Lung (tissue), 12 donors: Measurements from ENCODE around the gene RNF214. TPM values are rescaled to one million over a fixed set of nuclear protein-coding genes. Genes with fewer than 3 reads are reported as not detected.

Experiments
- ATAC-seq: fragments of 200-7000 bp; cut with Tn5 transposase; one replicate; pipeline ENCODE4 v1.9.1; 2020; ENCODE audit warnings: moderate number of reproducible peaks; ENCODE audit not compliant: insufficient read depth, low FRiP score
- DNase-seq, 3 donors: peaks; one replicate each; pipeline ENCODE4 v3.0.0-alpha.2; 2013 to 2017
- H3K27ac ChIP-seq, 2 donors: one replicate each; pipeline ENCODE4 v1.5.1; 2013; ENCODE audit warnings: mild to moderate bottlenecking in 2 of 2, moderate library complexity in 2 of 2, control low read depth in 1 of 2, inconsistent platforms in 1 of 2, low read depth in 1 of 2, low read length in 1 of 2
- H3K27me3 ChIP-seq, 3 donors: one replicate each; pipeline ENCODE4 v1.5.1; 2013; ENCODE audit warnings: low read length in 2 of 3; ENCODE audit not compliant: control insufficient read depth in 3 of 3, insufficient read depth in 3 of 3
- H3K36me3 ChIP-seq, 4 donors: one replicate each; pipeline ENCODE4 v1.5.1; 2013; ENCODE audit warnings: low read length in 4 of 4, mild to moderate bottlenecking in 1 of 4, moderate library complexity in 1 of 4; ENCODE audit not compliant: control insufficient read depth in 4 of 4, insufficient read depth in 4 of 4
- H3K4me1 ChIP-seq, 5 donors: one replicate each; pipeline ENCODE4 v1.5.1; 2013; ENCODE audit warnings: low read length in 5 of 5, mild to moderate bottlenecking in 2 of 5, moderate library complexity in 1 of 5; ENCODE audit not compliant: control insufficient read depth in 5 of 5, insufficient read depth in 5 of 5
- H3K4me3 ChIP-seq: one replicate; pipeline ENCODE4 v1.5.1; 2013; ENCODE audit warnings: mild to moderate bottlenecking, control low read depth, moderate library complexity
- H3K9ac ChIP-seq, 2 donors: one replicate each; pipeline ENCODE4 v1.5.1; 2013; ENCODE audit warnings: low read length in 2 of 2, control low read depth in 1 of 2; ENCODE audit not compliant: insufficient read depth in 1 of 2
- H3K9me3 ChIP-seq, 4 donors: one replicate each; pipeline ENCODE4 v1.5.1; 2013; ENCODE audit warnings: low read length in 3 of 4, mild to moderate bottlenecking in 1 of 4, moderate library complexity in 1 of 4; ENCODE audit not compliant: control insufficient read depth in 4 of 4, insufficient read depth in 3 of 4
- CTCF ChIP-seq: IDR thresholded peaks from 2 replicates; pipeline ENCODE4 v1.5.1; 2012; ENCODE audit warnings: mild to moderate bottlenecking; ENCODE audit errors: control extremely low read depth, extremely low read depth
- WGBS, 2 donors: extraction: QIAGEN DNeasy Blood & Tissue Kit; methylation state at CpG; one replicate each; pipeline ENCODE4 v1.1.7; 2013; 5-methylcytosine and 5-hydroxymethylcytosine counted together
- polyA plus RNA-seq, 2 donors: library from polyadenylated mRNA; stranded (reverse); fragments of 200-250 nt; gene quantifications; one replicate each; pipeline ENCODE4 v1.2.1, GENCODE V29; 2013
- total RNA-seq, 2 donors: library from RNA; depleted of rRNA in 1 of 2; stranded (reverse); fragments of >200 nt in 1 of 2; gene quantifications; one replicate each; pipeline ENCODE4 v1.2.1, GENCODE V29; 2014 to 2021
- donor health status: control.
- donor health status: control.
- donor health status: Bipolar disorder and iron deficiency.
- donor health status: healthy.
- donor health status: DM: yes; HTN: yes; CAD: no.

Gene RNF214
- total and polyA plus RNA-seq, 4 donors: 8.6 to 19.8 (median 14.6) TPM

DNA sequence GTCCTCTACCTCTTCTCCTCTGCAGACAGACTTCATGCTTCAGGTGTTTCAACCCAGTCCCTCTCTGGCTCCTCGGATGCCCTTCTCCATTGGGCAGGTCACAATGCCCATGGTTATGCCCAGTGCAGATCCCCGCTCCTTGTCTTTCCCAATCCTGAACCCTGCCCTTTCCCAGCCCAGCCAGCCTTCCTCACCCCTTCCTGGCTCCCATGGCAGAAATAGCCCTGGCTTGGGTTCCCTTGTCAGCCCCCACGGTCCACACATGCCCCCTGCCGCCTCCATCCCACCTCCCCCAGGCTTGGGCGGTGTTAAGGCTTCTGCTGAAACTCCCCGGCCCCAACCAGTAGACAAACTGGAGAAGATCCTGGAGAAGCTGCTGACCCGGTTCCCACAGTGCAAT lies 49.4 kb downstream of the RNF214 start:
- no peak for TF ChIP-seq CTCF
- no peak for ATAC-seq
- no peaks in the 10 kb centered on the region for H3K27me3 ChIP-seq
- peaks cover 21 to 36% (median 33%) of the 10 kb centered on the region in 4 donors for H3K36me3 ChIP-seq
- no peak overlapping the region for H3K4me3 ChIP-seq
- H3K9me3 ChIP-seq: no peaks in the 10 kb centered on the region
- no peak for DNase-seq
- peaks cover 0 to 2% (median 0%) of the 10 kb centered on the region in 5 donors for H3K4me1 ChIP-seq
- 99% methylated on average over 7 of the region's 7 CpGs for WGBS, 2 donors
- no peak overlapping the region for H3K9ac ChIP-seq
- peak overlapping the region in 1 of 2 donors; percentile 45 for H3K27ac ChIP-seq

- no peak for TF ChIP-seq CTCF
- H3K36me3 ChIP-seq: peaks cover 24 to 44% (median 38%) of the 10 kb centered on the region in 4 donors
- 58 to 86% methylated on average over 3 of the region's 3 CpGs for whole genome bisulfite sequencing, 2 donors
Observed at GRCh38 chr11:117282956-117283355, 50.5 kb downstream of the RNF214 start.

DNA sequence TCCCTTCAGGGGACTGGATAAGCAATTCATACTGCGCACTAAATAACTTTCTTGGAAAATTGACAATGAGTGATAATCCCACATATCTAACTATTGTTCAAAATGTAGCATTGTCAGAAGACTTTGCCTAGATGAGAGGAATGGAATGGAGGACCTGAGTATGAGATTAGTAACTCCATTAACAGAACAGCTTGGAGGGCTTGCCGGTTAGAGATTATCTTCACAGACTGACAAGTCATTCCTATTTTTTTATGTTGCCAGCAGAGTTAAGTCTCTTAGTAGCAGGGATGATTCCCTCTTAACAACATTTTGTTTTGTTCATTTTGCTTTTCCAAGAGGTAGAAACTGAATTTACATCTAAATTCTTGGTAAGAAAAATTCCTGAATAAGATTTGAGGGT lies 51.6 kb downstream of the RNF214 start:
- peaks cover 30 to 52% (median 40%) of the 10 kb centered on the region in 4 donors for H3K36me3 ChIP-seq

More at GRCh38 chr11:117282956-117283355, 50.5 kb downstream of the RNF214 start:
- H3K4me3 ChIP-seq: no peak overlapping the region
- H3K9ac ChIP-seq: no peak overlapping the region
- no peaks in the 10 kb centered on the region for H3K27me3 ChIP-seq
- H3K9me3 ChIP-seq: no peaks in the 10 kb centered on the region
- ATAC-seq (no peak), DNase-seq (no peak)
- H3K4me1 ChIP-seq: peaks cover 0 to 4% (median 0%) of the 10 kb centered on the region in 5 donors
- no peak overlapping the region for H3K27ac ChIP-seq

More for the DNA sequence above, 51.6 kb downstream of the RNF214 start:
- Histone ChIP-seq H3K27me3 (no peaks in the 10 kb centered on the region), H3K9ac (no peak overlapping the region), H3K9me3 (no peaks in the 10 kb centered on the region), H3K4me1 (peaks cover 0 to 5% (median 0%) of the 10 kb centered on the region in 5 donors), H3K4me3 (no peak overlapping the region), H3K27ac (no peak overlapping the region)
- no peak for TF ChIP-seq CTCF
- ATAC-seq (no peak), DNase-seq (no peak)
- 98 to 100% methylated on average over 2 of the region's 2 CpGs for WGBS, 2 donors
